KMS-11 (cell line): ENCODE results near the gene VAT1L.

Experiments used
- H2AFZ ChIP-seq: fragments of 200-600 bp; sonication (generic); 2 replicates; pipeline ENCODE4 v1.6.1; 2016; ENCODE audit warnings: antibody characterized with exemption, mixed run types, low read depth
- H3K27ac ChIP-seq: fragments of 200-600 bp; sonication (generic); 2 replicates; pipeline ENCODE4 v1.6.1; 2016; ENCODE audit warnings: mild to moderate bottlenecking, mixed run types
- H3K27me3 ChIP-seq: fragments of 200-600 bp; sonication (generic); 2 replicates; pipeline ENCODE4 v1.6.1; 2017; ENCODE audit warnings: mild to moderate bottlenecking, low read depth, mixed run types, moderate library complexity; ENCODE audit not compliant: insufficient read depth
- H3K36me3 ChIP-seq: fragments of 200-600 bp; sonication (generic); 2 replicates; pipeline ENCODE4 v1.6.1; 2017; ENCODE audit warnings: mild to moderate bottlenecking, mixed run types; ENCODE audit not compliant: insufficient read depth
- H3K4me1 ChIP-seq: fragments of 200-600 bp; sonication (generic); 2 replicates; pipeline ENCODE4 v1.6.1; 2016; ENCODE audit warnings: mild to moderate bottlenecking, low read depth, mixed run types; ENCODE audit not compliant: poor library complexity, severe bottlenecking
- H3K4me2 ChIP-seq: fragments of 200-600 bp; sonication (generic); 2 replicates; pipeline ENCODE4 v1.7.0; 2016; ENCODE audit warnings: mild to moderate bottlenecking, mixed run types
- H3K4me3 ChIP-seq: fragments of 200-600 bp; sonication (generic); IDR thresholded peaks from 2 replicates; pipeline ENCODE4 v1.6.1; 2017; ENCODE audit warnings: low read depth, low read length, mixed read lengths; ENCODE audit not compliant: insufficient read depth
- H3K79me2 ChIP-seq: fragments of 200-600 bp; sonication (generic); 2 replicates; pipeline ENCODE4 v1.6.1; 2016; ENCODE audit warnings: low read depth, mixed run types; ENCODE audit not compliant: insufficient read depth
- H3K9ac ChIP-seq: fragments of 200-600 bp; sonication (generic); 2 replicates; pipeline ENCODE4 v1.6.1; 2016; ENCODE audit warnings: mild to moderate bottlenecking, mixed run types
- H4K20me1 ChIP-seq: fragments of 200-600 bp; sonication (generic); 2 replicates; pipeline ENCODE4 v1.6.1; 2016; ENCODE audit warnings: mild to moderate bottlenecking, mixed run types; ENCODE audit not compliant: insufficient read depth
- CTCF ChIP-seq: fragments of 200-600 bp; sonication (generic); conservative IDR thresholded peaks from 2 replicates; pipeline ENCODE4 v1.6.1; 2017; ENCODE audit warnings: low read depth, mild to moderate bottlenecking, antibody characterized with exemption, low read length, moderate library complexity, mixed read lengths

VAT1L gene

GRCh38 chr16:77912617-77913016, 124.3 kb downstream of the VAT1L start:
- no peak for TF ChIP-seq CTCF
- Histone ChIP-seq H2AFZ (no peak overlapping the region), H4K20me1 (no peaks in the 10 kb centered on the region), H3K27ac (no peak overlapping the region), H3K4me3 (no peak overlapping the region), H3K27me3 (no peaks in the 10 kb centered on the region), H3K79me2 (no peaks in the 10 kb centered on the region), H3K4me2 (no peak overlapping the region), H3K36me3 (no peaks in the 10 kb centered on the region), H3K9ac (no peak overlapping the region), H3K4me1 (no peaks in the 10 kb centered on the region)

DNA sequence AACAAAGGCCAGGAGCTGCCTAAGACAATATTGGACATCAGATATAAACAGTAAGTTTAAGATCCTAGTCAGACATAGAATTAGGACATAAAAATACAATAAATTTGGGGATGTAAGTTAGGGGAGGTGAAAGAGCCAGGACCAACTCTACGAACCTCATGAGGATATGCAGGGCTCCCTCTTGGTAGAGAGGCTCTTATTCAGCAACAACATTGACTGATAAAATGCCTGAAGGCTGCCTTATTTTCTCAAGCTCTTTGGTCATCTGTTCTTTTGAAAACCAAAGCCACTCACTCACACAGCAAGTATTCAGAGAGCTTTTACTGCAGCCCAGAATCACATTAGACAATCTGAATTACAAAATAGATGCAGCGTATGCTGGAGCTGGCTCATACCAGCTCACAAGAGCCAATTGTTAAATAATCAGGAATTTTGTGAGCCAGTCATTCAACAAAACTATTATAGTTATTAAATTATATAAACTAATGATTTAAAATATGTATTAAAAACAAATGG, 125.4 kb downstream of the VAT1L start:
- no peaks in the 10 kb centered on the region for H3K79me2 ChIP-seq
- no peak overlapping the region for H3K4me2 ChIP-seq
- TF ChIP-seq CTCF, result no peak
- H4K20me1 ChIP-seq, result no peaks in the 10 kb centered on the region
- no peak overlapping the region for H3K9ac ChIP-seq
- no peak overlapping the region for H2AFZ ChIP-seq
- no peaks in the 10 kb centered on the region for H3K4me1 ChIP-seq
- H3K36me3 ChIP-seq, result no peaks in the 10 kb centered on the region
- H3K27ac ChIP-seq, result no peak overlapping the region
- no peaks in the 10 kb centered on the region for H3K27me3 ChIP-seq
- H3K4me3 ChIP-seq, result no peak overlapping the region

DNA sequence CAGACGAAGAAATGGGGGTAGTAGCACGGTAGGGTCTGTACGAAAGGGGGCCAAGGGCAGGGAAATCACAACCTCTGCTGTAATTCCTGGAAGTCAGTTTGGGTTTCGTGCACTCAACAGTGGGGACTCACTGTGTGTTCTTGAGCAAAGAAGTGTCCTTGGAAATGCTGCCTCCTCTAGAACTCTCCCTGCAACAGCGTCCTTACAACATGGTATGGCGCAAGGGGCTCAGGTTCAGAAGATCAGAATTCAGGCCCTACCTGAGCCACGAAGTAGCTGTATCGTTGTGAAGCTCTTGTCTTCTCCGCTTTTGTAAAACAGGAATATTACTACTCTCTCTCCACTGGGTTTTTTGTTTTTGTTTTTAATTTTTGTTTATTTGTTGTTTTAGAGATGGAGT, 127.7 kb downstream of the VAT1L start:
- H3K27ac ChIP-seq, result no peak overlapping the region
- H2AFZ ChIP-seq, result no peak overlapping the region
- no peak for TF ChIP-seq CTCF
- no peaks in the 10 kb centered on the region for H4K20me1 ChIP-seq
- H3K36me3 ChIP-seq, result no peaks in the 10 kb centered on the region
- no peaks in the 10 kb centered on the region for H3K27me3 ChIP-seq
- H3K4me2 ChIP-seq, result no peak overlapping the region
- no peak overlapping the region for H3K4me3 ChIP-seq
- no peaks in the 10 kb centered on the region for H3K79me2 ChIP-seq
- no peaks in the 10 kb centered on the region for H3K4me1 ChIP-seq
- H3K9ac ChIP-seq, result no peak overlapping the region

GRCh38 chr16:77917971-77918370, 129.6 kb downstream of the VAT1L start:
- Histone ChIP-seq H3K27ac (no peak overlapping the region), H3K9ac (no peak overlapping the region), H3K27me3 (no peaks in the 10 kb centered on the region), H3K4me2 (no peak overlapping the region), H2AFZ (no peak overlapping the region), H3K36me3 (no peaks in the 10 kb centered on the region), H3K4me1 (no peaks in the 10 kb centered on the region), H3K79me2 (no peaks in the 10 kb centered on the region), H3K4me3 (no peak overlapping the region), H4K20me1 (no peaks in the 10 kb centered on the region)
- TF ChIP-seq CTCF, result no peak
